ENCODE measurements around the gene KCNQ1.

Gene KCNQ1

DNA sequence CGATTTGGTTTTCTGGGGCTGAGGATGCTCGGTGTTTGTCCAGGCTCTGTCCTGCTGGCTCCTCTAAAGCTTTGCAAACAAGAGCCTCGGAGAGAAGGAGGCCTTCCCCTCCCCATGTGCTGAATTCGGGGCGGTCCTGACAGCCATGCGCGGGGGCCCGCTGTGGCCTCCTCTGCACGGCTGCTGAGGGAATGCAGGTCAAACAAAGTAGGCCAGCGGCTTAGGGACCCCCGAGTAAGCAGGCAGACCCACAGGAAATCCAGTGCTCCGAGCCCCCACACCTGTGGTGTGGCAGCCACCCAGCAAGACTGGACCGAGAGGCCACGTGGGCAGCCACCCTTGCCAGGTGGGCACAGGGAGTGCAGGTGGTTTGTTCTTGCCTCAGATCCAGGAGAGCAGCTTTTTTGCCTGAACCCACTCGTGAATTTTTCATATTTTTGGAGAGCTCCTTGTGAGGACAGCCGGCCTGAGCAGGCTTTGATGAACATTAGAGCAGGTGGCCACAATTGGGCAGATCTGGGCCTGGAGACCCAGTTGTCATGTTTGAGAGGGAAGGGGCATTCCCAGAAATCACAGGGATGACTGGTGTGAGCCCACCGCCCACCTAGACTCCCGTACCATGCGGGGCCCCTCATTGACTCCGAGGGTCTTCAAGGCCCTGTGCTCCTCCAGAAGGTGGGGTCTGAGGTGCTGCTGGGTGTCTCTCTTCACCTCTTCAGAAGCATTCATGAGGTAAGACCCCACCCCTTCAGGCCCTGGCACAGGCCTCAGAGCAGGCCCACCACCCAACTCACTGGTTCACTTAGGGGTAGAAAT is 298.0 kb downstream of the KCNQ1 start:
- no peak for DNase-seq

DNA sequence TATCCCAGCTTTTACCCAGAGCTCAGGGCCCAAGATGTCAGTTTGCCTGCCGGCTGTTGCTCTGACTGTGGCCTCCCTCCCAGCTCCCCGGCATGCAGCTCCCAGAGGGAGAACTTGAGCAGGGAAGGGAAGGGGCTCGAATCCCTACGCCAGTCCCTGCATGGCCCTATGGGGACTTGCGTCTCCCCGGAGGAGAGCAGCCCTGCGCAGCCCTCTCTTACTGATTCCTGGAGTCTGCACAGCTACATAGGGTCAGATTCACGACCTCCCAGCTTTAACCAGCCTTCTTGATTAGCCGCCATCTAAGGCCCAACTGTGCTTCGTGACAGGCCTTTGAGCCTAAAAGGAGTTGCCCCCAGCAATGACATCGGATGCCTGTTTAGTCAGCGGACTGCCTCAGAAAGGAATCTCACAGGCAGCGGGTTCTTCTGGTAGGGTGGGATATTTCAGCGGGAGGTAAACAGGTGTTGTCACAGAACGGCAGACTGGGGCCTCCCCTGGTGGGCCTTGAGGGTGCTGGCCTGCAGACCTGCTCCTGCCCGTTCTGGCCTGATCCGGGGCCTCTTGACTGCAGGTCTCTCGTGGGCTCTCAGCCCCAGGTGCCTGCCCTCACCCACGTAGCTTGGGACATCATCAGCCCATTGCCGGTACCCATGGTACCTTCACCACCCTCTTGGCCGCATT is 298.8 kb downstream of the KCNQ1 start:
- DNase-seq, result no peak

DNA sequence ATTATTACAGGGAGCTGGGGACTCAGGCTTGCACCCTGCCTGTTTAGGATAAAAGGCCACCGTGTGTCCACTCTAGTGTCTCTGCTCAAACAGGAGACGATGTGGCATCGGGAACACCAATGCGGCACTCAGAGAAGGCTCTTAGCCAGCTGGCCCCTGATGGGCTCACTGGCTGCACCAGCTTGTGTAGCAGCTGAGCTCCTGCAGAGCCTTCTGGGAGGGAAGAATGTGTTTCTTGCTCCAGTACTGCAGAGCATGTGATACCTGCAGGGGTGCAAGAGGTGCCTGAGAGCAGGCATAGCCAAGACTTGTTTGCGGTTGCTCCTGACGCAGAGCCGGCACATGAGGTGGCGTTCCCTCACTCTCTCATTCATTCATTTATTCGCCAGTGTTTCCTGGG is 299.4 kb downstream of the KCNQ1 start:
- no peak for DNase-seq

DNA sequence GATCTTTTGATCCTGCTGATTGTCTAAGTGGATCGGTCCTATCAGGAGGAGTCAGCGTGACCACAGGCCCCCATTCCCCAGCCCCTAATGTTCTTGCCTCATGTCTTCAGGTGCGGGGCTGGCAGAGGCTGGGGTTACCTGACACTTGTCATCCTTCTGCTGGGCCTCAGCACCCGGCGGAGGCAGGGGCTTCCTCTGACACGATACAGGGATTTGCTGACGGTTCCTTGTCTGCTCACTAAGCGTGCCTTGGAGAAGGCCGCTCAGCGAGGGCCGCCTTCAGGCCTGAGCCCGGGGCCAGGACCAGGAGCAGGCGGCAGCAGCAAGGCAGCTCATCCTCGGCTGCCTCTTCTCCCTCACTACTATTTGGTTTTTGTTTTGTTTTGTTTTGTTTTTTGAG is 300.7 kb downstream of the KCNQ1 start:
- DNase-seq, result no peak

DNA sequence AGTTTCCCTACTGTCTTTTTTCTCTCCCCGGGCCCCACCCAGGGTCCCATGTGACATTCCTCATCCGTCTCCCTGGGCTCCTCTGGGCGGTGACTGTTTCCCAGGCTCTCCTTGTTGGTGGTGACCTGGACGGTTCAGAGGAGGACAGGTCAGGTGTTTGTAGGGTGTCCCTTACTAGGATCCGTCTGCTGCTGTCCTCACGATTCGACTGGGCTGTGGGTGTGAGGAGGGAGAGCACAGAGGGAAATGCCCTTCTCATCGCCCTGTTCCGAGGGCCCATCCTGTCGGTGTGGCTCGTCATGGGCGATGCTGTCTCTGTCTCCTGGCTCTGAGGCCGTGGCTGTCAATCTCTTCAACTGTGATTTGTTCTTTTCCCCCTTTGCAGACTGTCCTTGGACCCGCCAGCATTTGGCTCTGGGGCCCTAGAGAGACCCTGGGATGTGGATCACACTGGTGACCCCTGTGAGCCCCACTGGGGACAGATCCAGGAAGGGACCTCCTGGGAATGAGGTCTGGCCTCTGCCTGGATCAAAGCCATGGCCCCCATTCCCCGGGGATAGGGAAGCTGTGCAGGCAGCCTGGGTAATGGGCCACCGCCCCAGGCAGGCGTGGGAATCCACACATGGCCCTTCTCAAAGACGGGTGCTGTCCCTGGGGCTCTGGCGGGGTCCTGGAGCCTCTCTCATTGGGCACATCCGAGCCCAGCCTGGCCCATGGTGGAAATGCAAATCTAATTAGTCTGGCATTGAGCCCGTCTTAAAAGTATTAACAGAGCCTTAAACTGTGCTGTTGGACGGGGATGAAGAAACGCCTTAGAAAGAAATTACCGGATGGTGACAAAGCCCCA is 301.8 kb downstream of the KCNQ1 start:
- DNase-seq, result no peak

DNA sequence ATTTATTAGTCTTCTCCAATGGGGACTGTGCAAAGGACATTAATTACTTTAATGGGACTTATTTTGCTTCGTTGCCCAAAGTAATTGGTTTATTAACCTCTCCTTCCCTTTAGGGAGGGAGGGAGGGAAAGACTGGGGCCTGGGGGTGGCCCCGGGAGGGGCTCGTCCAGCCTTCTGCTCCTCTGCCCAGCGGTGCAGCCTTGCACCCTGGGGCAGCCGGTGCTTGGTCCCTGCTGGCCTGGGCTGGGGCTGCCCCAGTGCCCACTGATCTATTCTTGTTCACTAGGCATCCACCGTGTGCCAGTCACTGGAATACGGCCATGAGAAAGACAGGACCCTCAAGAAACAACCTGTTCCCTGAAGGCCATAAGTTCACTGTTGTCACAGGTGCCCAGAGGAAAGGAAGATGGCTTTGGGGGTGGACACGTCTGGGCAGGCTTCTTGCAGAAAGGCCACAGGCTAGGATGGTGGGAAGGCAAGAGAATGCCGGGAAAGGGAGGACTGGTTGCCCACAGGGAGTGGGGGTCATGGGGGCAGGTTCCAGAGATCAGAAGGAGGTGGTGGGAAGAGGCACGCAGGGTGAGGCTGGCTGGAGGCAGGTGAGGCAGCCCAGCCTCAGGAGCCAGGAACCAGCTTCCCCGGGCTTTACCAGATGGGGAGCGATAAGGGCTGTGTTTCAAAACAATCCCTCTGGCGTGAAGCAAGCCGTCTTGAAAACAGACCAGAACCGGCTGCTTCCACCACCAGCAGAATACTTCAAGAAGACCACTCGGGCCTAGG is 302.6 kb downstream of the KCNQ1 start:
- no peak for DNase-seq

DNA sequence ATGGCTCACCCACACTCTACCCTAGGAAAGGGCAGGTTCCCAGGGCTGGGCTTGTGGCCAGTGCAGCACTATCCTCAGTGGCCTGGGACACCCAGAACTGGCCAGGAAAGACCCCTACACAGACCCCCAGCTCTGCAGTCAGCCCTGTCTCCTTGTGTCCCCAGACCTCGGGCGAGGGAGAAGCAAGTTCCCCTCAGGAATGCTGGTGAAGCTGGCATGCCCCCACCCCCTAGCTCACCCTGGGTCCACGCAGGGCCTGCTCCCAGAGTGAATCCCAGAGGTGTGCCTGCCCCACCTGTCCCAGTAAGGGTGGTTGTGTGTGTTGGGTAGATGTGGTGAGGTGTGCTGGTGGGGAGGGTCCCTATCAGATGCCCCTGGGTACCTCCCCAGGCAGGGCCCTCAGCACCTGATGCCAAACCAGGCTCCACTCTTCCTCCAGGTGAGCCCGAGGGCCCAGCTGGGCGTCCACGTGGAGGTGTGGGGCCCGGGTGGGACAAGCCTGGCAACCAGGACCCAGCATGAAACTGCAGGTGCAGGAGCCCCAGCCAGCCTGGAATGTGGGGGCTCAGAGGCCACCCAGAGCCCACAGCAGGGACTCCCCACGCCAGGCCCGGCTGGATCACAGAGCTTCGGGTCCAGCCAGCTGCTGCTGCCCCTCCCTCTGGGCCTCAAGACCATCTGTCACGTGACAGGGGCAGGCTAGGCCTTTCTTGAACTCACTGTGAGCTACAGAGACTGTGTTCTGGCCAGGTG is 303.4 kb downstream of the KCNQ1 start:
- DNase-seq, result no peak

DNA sequence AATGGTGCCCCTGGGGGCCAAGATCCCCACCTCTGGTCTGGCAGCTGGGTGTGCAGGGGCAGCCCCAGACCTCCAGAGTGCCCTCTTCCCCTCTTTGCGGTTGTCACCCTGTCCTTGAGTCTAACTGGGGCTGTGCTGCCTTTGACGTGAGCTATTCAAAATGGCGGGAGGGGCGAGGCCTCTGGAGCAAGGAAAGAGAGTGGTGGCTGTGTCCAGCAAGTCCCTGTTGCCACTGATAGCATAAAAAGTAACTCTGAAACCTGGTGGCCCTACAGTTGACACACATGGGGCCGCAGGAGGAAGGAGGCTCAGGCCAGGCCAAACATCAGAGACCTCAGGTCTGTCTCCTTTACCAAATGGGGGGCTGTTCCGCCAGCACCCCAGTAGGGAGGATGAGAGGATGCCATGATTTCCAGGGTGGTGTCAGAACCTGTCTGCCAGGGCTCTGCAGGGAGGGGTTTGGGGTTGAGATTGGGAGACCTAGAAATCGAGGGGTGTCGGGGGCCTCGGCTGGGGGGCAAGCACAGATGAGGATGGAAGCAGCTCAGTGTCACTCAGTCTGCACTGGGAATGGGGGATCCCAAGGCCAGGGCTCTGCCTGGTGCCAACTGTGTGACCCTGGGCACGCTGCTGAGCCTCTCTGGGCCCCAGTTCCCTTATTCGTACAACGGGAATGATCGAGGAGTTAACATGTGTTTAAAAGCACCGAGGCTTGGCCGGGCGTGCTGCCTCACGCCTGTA is 304.2 kb downstream of the KCNQ1 start:
- no peak for DNase-seq

DNA sequence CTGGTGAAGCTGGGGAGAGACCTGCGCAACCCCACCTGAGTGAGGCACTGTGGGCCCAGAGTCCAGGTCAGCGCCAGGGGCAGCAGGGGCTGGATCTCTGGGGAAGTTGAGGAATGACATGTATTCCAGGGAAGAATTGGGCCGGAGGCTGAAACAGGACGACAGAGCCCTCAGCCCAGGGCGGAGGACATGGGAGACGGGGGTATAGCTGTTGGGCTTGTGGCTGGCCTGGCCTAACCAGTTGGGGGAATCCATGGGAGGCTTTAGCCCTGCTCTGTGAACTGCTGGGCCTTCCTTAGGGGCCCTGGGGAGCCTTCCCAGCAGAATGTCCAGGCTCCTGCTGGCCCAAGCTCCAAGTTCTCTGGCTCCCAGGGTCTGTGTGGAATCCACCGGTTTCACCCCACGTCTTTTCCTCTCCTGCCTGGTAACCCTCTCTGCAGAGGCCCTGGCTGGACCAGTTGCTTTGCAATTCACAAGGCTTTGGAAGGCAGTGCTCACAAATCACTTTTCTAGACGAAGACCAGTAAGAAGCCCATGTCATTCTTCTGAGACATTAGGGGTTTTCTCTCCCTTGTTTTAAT is 305.4 kb downstream of the KCNQ1 start:
- DNase-seq, result no peak

DNA sequence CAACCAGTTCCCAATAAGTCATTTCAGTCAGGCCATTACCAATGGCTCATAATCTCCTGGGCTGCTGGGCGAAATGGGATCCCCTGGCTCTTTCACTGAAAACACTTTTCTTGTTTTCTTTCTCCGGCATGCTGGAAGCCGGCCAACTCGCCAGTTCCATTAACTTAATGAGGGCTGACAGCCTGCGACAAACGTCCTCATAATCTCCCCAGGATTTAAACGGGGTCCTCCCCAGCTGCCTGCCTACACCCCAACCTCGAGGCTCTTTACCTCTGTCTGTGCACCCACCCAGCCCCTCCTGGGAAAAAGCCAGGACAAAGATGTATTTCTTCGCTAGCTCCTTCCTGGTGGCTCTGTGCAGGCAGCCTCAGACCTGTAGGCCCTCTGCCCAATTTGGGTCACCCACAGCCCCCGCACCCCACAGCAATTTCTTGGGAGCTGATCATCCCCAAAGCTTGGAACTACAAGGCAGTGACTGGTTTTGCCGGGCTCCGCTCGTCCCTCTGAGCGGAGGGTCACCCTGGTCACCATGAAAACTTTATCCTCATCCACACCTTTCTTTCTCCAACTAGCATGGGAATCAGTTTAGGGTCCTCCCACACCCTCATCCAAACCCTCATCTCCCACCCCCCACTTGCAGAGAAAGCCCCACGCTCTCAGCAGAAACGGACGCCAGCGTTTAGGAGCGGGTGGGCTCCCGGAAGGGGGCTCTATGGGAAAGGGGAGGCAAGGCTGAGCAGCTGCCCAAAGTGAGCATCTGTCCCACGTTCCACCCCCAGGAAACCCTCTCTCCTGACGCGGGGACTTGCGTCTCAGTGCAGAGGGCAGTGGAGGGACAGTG is 306.1 kb downstream of the KCNQ1 start:
- DNase-seq, result no peak

DNA sequence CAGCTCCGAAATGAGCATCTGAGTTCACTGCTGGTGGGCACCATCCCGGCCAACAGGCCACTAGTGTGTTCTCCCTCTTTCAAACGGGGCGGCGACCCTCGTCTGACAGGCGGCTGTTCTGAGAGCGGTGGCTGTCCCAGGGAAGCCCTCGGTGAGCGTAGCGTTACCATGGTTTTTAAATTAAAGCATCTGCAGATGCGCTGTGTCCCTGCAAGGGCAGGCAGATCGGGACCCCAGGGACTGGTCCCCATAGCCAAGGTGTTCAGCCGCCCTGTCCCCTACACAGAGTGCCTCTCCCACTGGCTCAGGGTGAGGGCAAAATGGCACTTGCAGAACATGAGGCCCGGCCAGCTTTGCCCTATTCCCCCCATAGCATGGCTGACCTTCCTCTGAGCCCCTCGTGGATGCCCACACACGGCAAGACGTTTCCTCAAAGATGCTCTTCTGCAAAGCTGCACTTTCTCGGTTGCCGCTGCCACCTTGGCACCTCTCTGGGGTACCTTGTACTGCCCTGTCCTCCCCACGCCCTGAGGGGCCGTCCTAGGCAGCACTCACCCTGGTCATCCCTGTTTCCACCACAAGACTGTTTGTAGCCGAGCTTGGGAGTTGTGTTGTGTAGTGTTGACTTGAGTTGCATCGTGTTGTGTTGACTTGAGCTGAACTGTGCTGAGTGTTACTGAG is 306.9 kb downstream of the KCNQ1 start:
- no peak for DNase-seq

DNA sequence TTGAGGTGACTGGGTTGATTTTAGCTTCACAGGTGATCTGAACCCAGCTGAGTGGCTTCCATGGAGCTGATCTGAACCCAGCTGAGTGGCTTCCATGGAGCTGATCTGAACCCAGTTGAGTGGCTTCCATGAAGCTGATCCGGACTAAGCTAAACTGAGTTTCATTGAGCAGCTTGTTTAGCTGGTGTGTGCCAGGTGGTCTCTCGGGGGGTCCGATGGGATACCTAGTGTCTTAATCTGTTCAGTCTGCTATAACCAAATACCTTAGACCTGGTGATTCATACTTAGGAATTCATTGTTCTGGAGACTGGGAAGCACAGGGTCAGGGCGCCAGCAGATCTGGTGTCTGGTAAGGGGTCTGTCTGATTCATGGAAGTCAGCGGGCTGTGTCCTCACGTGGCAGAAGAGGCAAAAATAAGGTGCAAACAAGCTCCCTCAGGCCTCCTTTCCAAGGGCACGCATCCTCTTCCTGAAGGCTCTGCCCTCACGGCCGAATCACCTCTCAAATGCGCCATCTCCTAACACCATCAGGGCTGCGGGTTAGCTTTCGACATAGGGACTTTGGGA is 307.5 kb downstream of the KCNQ1 start:
- no peak for DNase-seq

DNA sequence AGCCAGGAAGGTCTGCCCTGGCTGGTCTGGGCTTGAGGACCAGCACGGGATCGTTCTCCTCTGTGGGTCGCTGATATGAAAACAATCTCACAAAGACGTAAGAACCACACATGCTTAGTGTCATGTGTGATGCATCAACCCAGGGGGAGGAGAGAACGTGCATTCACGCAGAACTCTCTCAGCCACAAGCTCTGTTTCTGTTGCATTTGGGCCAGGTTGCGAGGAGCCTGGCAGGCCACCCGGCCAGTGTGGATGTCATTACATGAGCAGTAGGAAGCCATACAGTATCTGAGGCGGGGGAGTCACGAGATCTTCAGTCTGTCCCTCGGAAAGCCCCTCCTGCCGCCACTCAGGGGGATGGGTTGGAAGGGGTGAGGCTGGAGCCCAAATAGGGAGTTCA is 308.1 kb downstream of the KCNQ1 start:
- no peak for DNase-seq

DNA sequence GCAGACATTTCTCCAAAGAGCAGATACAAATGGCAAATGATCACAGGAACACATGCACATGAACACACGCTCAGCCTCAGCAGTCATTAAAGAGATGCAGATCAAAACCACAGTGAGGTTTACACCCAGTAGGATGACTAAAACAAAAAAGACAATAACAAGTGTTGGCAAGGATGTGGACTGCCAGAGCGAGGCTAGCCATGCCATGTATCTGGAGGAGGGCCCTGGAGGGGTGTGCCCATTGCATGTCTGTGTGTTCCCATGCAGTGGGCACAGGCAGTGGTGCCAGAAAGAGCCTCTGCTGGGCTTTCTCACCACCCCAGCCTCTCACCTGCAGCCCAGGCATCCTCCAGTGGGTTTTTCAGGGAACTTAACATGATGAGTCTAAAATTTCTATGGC is 309.2 kb downstream of the KCNQ1 start:
- no peak for DNase-seq

DNA sequence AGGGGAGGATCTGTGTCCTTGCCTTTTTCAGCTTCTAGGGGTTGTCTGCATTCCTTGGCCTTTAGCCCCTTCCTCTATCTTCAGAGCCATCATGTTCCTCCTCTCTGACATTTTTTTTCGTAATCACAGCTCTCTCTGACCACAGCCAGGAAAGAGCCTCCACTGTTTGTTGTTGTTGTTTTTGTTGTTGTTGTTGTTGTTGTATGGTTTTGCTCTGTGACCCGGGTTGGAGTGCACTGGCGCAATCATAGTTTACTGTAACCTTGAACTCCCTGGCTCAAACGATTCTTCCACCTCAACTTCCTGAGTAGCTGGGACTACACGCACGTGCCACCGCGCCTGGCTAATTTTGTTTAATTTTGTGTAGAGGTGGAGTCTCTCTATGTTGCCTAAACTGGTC is 310.3 kb downstream of the KCNQ1 start:
- no peak for DNase-seq

DNA sequence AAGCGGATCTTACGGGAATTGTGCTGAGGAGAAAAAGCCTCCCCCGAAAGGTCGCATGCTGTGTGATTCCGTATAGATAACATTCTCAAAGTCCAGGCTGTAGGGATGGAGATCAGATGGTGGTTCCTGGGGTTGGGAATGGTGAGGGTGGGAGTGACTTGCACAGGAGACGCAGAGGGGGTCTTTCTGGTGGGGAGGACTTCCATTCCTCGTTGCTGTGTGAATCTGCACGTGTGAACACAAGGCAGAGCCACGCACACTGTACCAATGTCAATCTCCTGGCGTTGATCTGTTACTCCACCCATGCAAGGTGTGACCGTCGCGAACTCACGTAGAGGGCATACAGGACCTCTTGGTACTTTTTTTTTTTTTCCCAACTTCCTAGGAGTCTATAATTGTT is 313.9 kb downstream of the KCNQ1 start:
- DNase-seq, result no peak

DNA sequence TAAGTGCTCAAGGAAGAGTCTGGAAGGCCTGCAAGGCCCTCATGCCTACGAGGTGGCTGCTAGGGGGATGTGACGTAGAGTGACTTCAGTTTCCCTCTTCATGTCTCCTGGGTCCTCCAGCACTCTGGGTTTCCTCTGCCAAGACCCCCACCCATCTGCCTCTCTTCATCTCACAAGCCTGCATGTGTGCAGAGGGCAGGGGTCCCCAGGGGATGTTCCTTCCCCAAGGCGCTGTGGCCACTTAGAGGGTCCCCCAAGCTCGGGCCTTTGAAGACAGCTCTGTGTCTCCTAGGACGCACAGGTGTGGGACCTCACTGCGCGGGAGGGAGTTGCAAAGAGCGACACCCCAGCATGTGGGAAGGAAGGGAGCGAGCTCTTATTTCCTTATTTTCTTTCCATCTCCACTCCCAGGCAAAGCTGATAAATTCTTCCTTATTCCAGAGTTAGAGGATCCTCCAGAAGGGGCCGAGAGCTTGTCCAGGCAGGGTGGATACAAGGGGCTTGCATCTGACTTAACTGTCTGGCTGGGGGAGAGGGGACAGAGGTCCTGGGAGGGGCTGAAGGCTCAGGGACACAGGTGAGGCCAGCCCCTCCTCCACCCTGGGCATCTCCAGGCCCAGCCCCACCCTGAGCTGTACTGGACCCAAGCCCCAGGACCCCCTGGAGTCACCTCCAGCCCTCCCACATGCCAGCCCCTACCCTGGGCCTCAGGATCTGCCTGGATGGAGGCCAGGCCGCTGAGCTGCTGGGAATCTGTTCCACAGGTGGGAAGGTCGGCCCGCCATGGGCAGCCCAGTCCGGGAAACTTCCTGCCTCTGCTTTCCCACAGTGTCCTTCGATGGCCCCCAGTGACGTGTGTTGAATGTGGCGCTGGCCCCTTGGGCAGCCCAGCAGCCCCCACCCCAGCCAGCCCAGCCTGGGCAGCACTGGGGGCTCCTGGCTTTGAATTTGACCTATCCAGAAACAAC is 314.7 kb downstream of the KCNQ1 start:
- no peak for DNase-seq

Data from 8988T (cell line).